Measurements from ENCODE around the gene DTX4.

DNA sequence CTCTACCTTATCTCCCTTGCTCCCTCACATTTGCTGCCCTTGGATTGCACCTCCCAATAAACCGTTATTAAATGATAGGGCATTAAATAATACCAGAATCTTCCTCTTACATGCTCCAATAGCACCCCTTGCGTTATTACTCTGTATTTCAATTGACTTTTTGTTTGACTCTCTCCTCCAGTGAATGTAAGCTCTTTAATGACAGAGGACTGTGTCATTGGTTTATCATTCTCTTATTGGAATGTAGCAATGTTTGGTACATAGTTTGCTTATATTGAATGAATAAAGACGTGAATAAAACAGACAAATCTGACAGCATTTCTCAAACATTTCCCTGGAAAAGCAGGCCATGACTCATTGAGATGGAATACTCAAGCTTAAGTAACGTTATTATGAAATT lies 49.5 kb downstream of the DTX4 start:
- TF ChIP-seq, protein P1, sequence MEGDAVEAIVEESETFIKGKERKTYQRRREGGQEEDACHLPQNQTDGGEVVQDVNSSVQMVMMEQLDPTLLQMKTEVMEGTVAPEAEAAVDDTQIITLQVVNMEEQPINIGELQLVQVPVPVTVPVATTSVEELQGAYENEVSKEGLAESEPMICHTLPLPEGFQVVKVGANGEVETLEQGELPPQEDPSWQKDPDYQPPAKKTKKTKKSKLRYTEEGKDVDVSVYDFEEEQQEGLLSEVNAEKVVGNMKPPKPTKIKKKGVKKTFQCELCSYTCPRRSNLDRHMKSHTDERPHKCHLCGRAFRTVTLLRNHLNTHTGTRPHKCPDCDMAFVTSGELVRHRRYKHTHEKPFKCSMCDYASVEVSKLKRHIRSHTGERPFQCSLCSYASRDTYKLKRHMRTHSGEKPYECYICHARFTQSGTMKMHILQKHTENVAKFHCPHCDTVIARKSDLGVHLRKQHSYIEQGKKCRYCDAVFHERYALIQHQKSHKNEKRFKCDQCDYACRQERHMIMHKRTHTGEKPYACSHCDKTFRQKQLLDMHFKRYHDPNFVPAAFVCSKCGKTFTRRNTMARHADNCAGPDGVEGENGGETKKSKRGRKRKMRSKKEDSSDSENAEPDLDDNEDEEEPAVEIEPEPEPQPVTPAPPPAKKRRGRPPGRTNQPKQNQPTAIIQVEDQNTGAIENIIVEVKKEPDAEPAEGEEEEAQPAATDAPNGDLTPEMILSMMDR (IDR thresholded peaks at IDR 0.05) = no peak
- TF ChIP-seq, protein P2, sequence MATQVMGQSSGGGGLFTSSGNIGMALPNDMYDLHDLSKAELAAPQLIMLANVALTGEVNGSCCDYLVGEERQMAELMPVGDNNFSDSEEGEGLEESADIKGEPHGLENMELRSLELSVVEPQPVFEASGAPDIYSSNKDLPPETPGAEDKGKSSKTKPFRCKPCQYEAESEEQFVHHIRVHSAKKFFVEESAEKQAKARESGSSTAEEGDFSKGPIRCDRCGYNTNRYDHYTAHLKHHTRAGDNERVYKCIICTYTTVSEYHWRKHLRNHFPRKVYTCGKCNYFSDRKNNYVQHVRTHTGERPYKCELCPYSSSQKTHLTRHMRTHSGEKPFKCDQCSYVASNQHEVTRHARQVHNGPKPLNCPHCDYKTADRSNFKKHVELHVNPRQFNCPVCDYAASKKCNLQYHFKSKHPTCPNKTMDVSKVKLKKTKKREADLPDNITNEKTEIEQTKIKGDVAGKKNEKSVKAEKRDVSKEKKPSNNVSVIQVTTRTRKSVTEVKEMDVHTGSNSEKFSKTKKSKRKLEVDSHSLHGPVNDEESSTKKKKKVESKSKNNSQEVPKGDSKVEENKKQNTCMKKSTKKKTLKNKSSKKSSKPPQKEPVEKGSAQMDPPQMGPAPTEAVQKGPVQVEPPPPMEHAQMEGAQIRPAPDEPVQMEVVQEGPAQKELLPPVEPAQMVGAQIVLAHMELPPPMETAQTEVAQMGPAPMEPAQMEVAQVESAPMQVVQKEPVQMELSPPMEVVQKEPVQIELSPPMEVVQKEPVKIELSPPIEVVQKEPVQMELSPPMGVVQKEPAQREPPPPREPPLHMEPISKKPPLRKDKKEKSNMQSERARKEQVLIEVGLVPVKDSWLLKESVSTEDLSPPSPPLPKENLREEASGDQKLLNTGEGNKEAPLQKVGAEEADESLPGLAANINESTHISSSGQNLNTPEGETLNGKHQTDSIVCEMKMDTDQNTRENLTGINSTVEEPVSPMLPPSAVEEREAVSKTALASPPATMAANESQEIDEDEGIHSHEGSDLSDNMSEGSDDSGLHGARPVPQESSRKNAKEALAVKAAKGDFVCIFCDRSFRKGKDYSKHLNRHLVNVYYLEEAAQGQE (IDR thresholded peaks at IDR 0.05; ENCODE audit: low read depth, low read length) = no peak
- TF ChIP-seq, protein P3, sequence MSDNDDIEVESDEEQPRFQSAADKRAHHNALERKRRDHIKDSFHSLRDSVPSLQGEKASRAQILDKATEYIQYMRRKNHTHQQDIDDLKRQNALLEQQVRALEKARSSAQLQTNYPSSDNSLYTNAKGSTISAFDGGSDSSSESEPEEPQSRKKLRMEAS (IDR thresholded peaks at IDR 0.05; ENCODE audit: low read depth) = no peak
- TF ChIP-seq, protein P4, sequence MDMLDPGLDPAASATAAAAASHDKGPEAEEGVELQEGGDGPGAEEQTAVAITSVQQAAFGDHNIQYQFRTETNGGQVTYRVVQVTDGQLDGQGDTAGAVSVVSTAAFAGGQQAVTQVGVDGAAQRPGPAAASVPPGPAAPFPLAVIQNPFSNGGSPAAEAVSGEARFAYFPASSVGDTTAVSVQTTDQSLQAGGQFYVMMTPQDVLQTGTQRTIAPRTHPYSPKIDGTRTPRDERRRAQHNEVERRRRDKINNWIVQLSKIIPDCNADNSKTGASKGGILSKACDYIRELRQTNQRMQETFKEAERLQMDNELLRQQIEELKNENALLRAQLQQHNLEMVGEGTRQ (IDR thresholded peaks at IDR 0.05; ENCODE audit: borderline replicate concordance, low read depth, low read length) = no peak
- TF ChIP-seq TEAD4 (IDR thresholded peaks at IDR 0.05; ENCODE audit: borderline replicate concordance, insufficient read depth) = no peak
- TF ChIP-seq YY1 (IDR thresholded peaks at IDR 0.05; ENCODE audit: low read depth) = no peak
- no peak for TF ChIP-seq TCF12 (IDR thresholded peaks at IDR 0.05)
- TF ChIP-seq RAD21 (IDR thresholded peaks at IDR 0.05; ENCODE audit: low read length) = no peak
- TF ChIP-seq POLR2AphosphoS5 (IDR thresholded peaks at IDR 0.05; ENCODE audit: low read depth, low read length) = no peak
- TF ChIP-seq TAF1 (IDR thresholded peaks at IDR 0.05; ENCODE audit: borderline replicate concordance, low read depth, low read length) = no peak
- no peak for TF ChIP-seq CHD2 (IDR thresholded peaks at IDR 0.05; ENCODE audit: low read length, partially characterized antibody)
- no peak for TF ChIP-seq FOSL2 (IDR thresholded peaks at IDR 0.05; ENCODE audit: borderline replicate concordance, low read depth)
